Gastroesophageal sphincter (tissue), 3 donors: ENCODE results near the gene SH3RF1.

Experiments
- EP300 ChIP-seq: sonication (generic); formaldehyde crosslinking; IDR thresholded peaks from one replicate; pipeline ENCODE4 v1.6.1; 2017; ENCODE audit warnings: antibody characterized with exemption, mild to moderate bottlenecking
- POLR2A ChIP-seq, 2 donors: fragments of 450-650 bp; IDR thresholded peaks; one replicate each; pipeline ENCODE4 v1.6.1; 2017; ENCODE audit warnings: antibody characterized with exemption in 2 of 2, mild to moderate bottlenecking in 2 of 2, moderate library complexity in 1 of 2
- POLR2AphosphoS5 ChIP-seq: sonication (generic); formaldehyde crosslinking; IDR thresholded peaks from one replicate; pipeline ENCODE4 v1.6.1; 2017; ENCODE audit warnings: antibody characterized with exemption
- TF ChIP-seq, protein P1 (sequence below), 4 experiments: fragments of 200-600 bp in 2 of 4; fragments of 450-650 bp in 2 of 4; sonication (generic) in 1 of 4; IDR thresholded peaks; one replicate each; pipeline ENCODE4 v1.5.1; 2017 to 2019; ENCODE audit warnings: antibody characterized with exemption in 4 of 4, mild to moderate bottlenecking in 2 of 4, moderate library complexity in 2 of 4

GRCh38 chr4:169050881-169051760 lies 219.6 kb downstream of the SH3RF1 start:
- TF ChIP-seq, protein P1, sequence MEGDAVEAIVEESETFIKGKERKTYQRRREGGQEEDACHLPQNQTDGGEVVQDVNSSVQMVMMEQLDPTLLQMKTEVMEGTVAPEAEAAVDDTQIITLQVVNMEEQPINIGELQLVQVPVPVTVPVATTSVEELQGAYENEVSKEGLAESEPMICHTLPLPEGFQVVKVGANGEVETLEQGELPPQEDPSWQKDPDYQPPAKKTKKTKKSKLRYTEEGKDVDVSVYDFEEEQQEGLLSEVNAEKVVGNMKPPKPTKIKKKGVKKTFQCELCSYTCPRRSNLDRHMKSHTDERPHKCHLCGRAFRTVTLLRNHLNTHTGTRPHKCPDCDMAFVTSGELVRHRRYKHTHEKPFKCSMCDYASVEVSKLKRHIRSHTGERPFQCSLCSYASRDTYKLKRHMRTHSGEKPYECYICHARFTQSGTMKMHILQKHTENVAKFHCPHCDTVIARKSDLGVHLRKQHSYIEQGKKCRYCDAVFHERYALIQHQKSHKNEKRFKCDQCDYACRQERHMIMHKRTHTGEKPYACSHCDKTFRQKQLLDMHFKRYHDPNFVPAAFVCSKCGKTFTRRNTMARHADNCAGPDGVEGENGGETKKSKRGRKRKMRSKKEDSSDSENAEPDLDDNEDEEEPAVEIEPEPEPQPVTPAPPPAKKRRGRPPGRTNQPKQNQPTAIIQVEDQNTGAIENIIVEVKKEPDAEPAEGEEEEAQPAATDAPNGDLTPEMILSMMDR (IDR thresholded peaks at IDR 0.05) = no peak
- TF ChIP-seq EP300 (no peak), POLR2A (IDR thresholded peaks at IDR 0.05) (no peak), POLR2AphosphoS5 (no peak)
